OCI-LY7 (cell line): ENCODE results near the gene LYZL2.

Source experiments
- EZH2phosphoT487 ChIP-seq: fragments of 200-600 bp; sonication (generic); IDR thresholded peaks from 2 replicates; pipeline ENCODE4 v1.6.1; 2018; ENCODE audit warnings: low read depth, borderline replicate concordance, mild to moderate bottlenecking, mixed run types, antibody characterized with exemption, low read length, moderate library complexity, mixed read lengths
- TF ChIP-seq, protein P1 (sequence below): fragments of 200-600 bp; sonication (generic); conservative IDR thresholded peaks from 2 replicates; pipeline ENCODE4 v1.5.1; 2014; ENCODE audit warnings: mild to moderate bottlenecking, antibody characterized with exemption, low read length, moderate library complexity, mixed read lengths

- TF ChIP-seq, protein P1, sequence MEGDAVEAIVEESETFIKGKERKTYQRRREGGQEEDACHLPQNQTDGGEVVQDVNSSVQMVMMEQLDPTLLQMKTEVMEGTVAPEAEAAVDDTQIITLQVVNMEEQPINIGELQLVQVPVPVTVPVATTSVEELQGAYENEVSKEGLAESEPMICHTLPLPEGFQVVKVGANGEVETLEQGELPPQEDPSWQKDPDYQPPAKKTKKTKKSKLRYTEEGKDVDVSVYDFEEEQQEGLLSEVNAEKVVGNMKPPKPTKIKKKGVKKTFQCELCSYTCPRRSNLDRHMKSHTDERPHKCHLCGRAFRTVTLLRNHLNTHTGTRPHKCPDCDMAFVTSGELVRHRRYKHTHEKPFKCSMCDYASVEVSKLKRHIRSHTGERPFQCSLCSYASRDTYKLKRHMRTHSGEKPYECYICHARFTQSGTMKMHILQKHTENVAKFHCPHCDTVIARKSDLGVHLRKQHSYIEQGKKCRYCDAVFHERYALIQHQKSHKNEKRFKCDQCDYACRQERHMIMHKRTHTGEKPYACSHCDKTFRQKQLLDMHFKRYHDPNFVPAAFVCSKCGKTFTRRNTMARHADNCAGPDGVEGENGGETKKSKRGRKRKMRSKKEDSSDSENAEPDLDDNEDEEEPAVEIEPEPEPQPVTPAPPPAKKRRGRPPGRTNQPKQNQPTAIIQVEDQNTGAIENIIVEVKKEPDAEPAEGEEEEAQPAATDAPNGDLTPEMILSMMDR: peak; percentile 92
- no peak for TF ChIP-seq EZH2phosphoT487
Observed at GRCh38 chr10:30639946-30640786, 10.6 kb upstream of the LYZL2 start.
